Transverse colon (tissue), 4 donors: ENCODE measurements around the gene CRYZ.

Experiments used
- EP300 ChIP-seq: sonication (generic); formaldehyde crosslinking; IDR thresholded peaks from one replicate; pipeline ENCODE4 v1.6.1; 2017; ENCODE audit warnings: antibody characterized with exemption, low read depth
- POLR2A ChIP-seq: fragments of 450-650 bp; IDR thresholded peaks from one replicate; pipeline ENCODE4 v1.6.1; 2016; ENCODE audit warnings: antibody characterized with exemption, mild to moderate bottlenecking, moderate library complexity
- POLR2AphosphoS5 ChIP-seq, 3 donors: sonication (generic); formaldehyde crosslinking; IDR thresholded peaks; one replicate each; pipeline ENCODE4 v1.6.1; 2016; ENCODE audit warnings: antibody characterized with exemption in 3 of 3
- TF ChIP-seq, protein P1 (sequence below), 5 experiments: fragments of 200-600 bp in 3 of 5; fragments of 450-650 bp in 2 of 5; sonication (generic) in 3 of 5; IDR thresholded peaks; 1 replicate in 2 of 5; 2 replicates in 3 of 5; pipeline ENCODE4 v1.5.1; 2016 to 2017; ENCODE audit warnings: antibody characterized with exemption in 5 of 5, inconsistent platforms in 3 of 5, mild to moderate bottlenecking in 2 of 5, moderate library complexity in 1 of 5

- TF ChIP-seq POLR2AphosphoS5 (IDR thresholded peaks at IDR 0.05): no peak
- TF ChIP-seq, protein P1, sequence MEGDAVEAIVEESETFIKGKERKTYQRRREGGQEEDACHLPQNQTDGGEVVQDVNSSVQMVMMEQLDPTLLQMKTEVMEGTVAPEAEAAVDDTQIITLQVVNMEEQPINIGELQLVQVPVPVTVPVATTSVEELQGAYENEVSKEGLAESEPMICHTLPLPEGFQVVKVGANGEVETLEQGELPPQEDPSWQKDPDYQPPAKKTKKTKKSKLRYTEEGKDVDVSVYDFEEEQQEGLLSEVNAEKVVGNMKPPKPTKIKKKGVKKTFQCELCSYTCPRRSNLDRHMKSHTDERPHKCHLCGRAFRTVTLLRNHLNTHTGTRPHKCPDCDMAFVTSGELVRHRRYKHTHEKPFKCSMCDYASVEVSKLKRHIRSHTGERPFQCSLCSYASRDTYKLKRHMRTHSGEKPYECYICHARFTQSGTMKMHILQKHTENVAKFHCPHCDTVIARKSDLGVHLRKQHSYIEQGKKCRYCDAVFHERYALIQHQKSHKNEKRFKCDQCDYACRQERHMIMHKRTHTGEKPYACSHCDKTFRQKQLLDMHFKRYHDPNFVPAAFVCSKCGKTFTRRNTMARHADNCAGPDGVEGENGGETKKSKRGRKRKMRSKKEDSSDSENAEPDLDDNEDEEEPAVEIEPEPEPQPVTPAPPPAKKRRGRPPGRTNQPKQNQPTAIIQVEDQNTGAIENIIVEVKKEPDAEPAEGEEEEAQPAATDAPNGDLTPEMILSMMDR (IDR thresholded peaks at IDR 0.05): no peak
- TF ChIP-seq POLR2A: no peak
- TF ChIP-seq EP300: no peak
Measured at GRCh38 chr1:74683656-74684055, 49.2 kb downstream of the CRYZ start.
